ENCODE data around the gene TRAFD1. TPM values are rescaled to one million over a fixed set of nuclear protein-coding genes. Genes with fewer than 3 reads are reported as not detected.

TRAFD1 gene
- polyA plus RNA-seq, 1 donor from 2014 or later, result 75.6 TPM

DNA sequence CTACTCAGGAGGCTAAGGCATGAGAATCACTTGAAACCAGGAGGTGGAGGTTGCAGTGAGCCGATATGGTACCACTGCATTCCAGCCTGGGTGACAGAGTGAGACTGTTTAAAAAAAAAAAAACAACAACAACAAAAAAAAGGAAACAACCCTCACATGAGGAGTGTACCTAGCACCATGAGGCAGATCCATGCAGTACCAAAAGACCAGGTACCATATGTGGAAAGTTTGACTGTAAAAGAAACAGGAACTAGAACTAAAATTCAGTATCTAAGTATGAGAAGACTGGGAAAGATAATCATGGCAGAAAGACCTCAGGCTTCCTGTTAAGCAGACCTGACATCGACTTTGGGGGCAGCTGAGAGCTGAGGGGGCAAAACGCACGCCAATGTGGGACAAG lies 55.1 kb downstream of the TRAFD1 start:
- H3K79me2 ChIP-seq (replicated peaks; ENCODE audit: insufficient read depth, low read length), result no peaks in the 10 kb centered on the region
- no peak for TF ChIP-seq EZH2 (IDR thresholded peaks at IDR 0.05; ENCODE audit: borderline replicate concordance, insufficient read depth, low read length, poor library complexity, severe bottlenecking)
- no peak for TF ChIP-seq MXI1 (conservative IDR thresholded peaks at IDR 0.05; ENCODE audit: poor library complexity, severe bottlenecking)
- TF ChIP-seq TAF1 (IDR thresholded peaks at IDR 0.05; ENCODE audit: low read depth), result no peak
- no peak for TF ChIP-seq EP300 (conservative IDR thresholded peaks at IDR 0.05; ENCODE audit: poor library complexity, severe bottlenecking)
- TF ChIP-seq SMC3 (conservative IDR thresholded peaks at IDR 0.05; ENCODE audit: poor library complexity), result no peak
- TF ChIP-seq, protein P1, sequence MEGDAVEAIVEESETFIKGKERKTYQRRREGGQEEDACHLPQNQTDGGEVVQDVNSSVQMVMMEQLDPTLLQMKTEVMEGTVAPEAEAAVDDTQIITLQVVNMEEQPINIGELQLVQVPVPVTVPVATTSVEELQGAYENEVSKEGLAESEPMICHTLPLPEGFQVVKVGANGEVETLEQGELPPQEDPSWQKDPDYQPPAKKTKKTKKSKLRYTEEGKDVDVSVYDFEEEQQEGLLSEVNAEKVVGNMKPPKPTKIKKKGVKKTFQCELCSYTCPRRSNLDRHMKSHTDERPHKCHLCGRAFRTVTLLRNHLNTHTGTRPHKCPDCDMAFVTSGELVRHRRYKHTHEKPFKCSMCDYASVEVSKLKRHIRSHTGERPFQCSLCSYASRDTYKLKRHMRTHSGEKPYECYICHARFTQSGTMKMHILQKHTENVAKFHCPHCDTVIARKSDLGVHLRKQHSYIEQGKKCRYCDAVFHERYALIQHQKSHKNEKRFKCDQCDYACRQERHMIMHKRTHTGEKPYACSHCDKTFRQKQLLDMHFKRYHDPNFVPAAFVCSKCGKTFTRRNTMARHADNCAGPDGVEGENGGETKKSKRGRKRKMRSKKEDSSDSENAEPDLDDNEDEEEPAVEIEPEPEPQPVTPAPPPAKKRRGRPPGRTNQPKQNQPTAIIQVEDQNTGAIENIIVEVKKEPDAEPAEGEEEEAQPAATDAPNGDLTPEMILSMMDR (IDR thresholded peaks at IDR 0.05; ENCODE audit: poor library complexity, severe bottlenecking), result no peak
- TF ChIP-seq RAD21 (conservative IDR thresholded peaks at IDR 0.05), result no peak
- no peak for TF ChIP-seq POLR2AphosphoS5 (IDR thresholded peaks at IDR 0.05)
- TF ChIP-seq, protein P2, sequence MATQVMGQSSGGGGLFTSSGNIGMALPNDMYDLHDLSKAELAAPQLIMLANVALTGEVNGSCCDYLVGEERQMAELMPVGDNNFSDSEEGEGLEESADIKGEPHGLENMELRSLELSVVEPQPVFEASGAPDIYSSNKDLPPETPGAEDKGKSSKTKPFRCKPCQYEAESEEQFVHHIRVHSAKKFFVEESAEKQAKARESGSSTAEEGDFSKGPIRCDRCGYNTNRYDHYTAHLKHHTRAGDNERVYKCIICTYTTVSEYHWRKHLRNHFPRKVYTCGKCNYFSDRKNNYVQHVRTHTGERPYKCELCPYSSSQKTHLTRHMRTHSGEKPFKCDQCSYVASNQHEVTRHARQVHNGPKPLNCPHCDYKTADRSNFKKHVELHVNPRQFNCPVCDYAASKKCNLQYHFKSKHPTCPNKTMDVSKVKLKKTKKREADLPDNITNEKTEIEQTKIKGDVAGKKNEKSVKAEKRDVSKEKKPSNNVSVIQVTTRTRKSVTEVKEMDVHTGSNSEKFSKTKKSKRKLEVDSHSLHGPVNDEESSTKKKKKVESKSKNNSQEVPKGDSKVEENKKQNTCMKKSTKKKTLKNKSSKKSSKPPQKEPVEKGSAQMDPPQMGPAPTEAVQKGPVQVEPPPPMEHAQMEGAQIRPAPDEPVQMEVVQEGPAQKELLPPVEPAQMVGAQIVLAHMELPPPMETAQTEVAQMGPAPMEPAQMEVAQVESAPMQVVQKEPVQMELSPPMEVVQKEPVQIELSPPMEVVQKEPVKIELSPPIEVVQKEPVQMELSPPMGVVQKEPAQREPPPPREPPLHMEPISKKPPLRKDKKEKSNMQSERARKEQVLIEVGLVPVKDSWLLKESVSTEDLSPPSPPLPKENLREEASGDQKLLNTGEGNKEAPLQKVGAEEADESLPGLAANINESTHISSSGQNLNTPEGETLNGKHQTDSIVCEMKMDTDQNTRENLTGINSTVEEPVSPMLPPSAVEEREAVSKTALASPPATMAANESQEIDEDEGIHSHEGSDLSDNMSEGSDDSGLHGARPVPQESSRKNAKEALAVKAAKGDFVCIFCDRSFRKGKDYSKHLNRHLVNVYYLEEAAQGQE (IDR thresholded peaks at IDR 0.05; ENCODE audit: borderline replicate concordance), result no peak
- H3K9me3 ChIP-seq (ENCODE audit: low read length), result no peaks in the 10 kb centered on the region
- H3K4me3 ChIP-seq (ENCODE audit: low read length), result no peak overlapping the region
- H3K36me3 ChIP-seq (ENCODE audit: insufficient read depth, low read length), result peaks cover 6% of the 10 kb centered on the region
- H3K27ac ChIP-seq (ENCODE audit: low read length), result no peak overlapping the region
- H3K4me2 ChIP-seq (ENCODE audit: low read length), result no peak overlapping the region
- H3K9me2 ChIP-seq (ENCODE audit: insufficient read depth, low read length), result no peaks in the 10 kb centered on the region
- no peaks in the 10 kb centered on the region for H3F3A ChIP-seq (ENCODE audit: insufficient read depth, low read length, poor library complexity, severe bottlenecking)
- H3K9ac ChIP-seq (ENCODE audit: low read length), result no peak overlapping the region
- no peaks in the 10 kb centered on the region for H4K20me1 ChIP-seq (ENCODE audit: insufficient read depth)
- no peak overlapping the region for H2AFZ ChIP-seq (ENCODE audit: low read depth, low read length)
- no peaks in the 10 kb centered on the region for H3K27me3 ChIP-seq (ENCODE audit: insufficient read depth, low read depth, low read length)

DNA sequence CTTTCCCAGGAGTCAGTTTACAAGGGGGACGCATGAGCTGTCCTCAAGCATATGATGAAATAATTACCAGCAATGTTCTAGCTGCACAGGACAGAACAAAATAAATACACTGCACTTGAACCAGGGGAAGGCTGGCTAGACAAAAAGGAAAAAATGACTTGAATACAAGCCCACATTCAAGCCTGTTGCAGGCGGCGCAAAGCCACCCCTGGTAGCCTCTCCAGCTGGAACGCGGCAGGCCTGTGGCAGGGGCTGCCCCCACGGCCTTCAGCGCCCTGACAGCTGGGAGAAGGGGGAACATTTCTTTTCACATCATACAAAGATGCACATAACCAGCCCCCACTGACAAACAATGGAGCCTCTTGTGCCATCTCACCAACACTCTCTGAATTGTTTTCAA lies 57.1 kb downstream of the TRAFD1 start:
- Histone ChIP-seq H3K9me3 (ENCODE audit: low read length) (no peaks in the 10 kb centered on the region), H2AFZ (ENCODE audit: low read depth, low read length) (no peak overlapping the region), H3K4me2 (ENCODE audit: low read length) (no peak overlapping the region), H4K20me1 (ENCODE audit: insufficient read depth) (no peaks in the 10 kb centered on the region), H3K27ac (ENCODE audit: low read length) (no peak overlapping the region), H3K4me3 (ENCODE audit: low read length) (no peak overlapping the region), H3K9me2 (ENCODE audit: insufficient read depth, low read length) (no peaks in the 10 kb centered on the region), H3K36me3 (ENCODE audit: insufficient read depth, low read length) (peaks cover 6% of the 10 kb centered on the region), H3K79me2 (replicated peaks; ENCODE audit: insufficient read depth, low read length) (no peaks in the 10 kb centered on the region), H3K27me3 (ENCODE audit: insufficient read depth, low read depth, low read length) (no peaks in the 10 kb centered on the region), H3K9ac (ENCODE audit: low read length) (no peak overlapping the region), H3F3A (ENCODE audit: insufficient read depth, low read length, poor library complexity, severe bottlenecking) (no peaks in the 10 kb centered on the region)
- TF ChIP-seq EP300 (conservative IDR thresholded peaks at IDR 0.05; ENCODE audit: poor library complexity, severe bottlenecking) (no peak), SMC3 (conservative IDR thresholded peaks at IDR 0.05; ENCODE audit: poor library complexity) (no peak), POLR2AphosphoS5 (IDR thresholded peaks at IDR 0.05) (no peak), RAD21 (conservative IDR thresholded peaks at IDR 0.05) (no peak), TAF1 (IDR thresholded peaks at IDR 0.05; ENCODE audit: low read depth) (no peak), MXI1 (conservative IDR thresholded peaks at IDR 0.05; ENCODE audit: poor library complexity, severe bottlenecking) (no peak), EZH2 (IDR thresholded peaks at IDR 0.05; ENCODE audit: borderline replicate concordance, insufficient read depth, low read length, poor library complexity, severe bottlenecking) (no peak)
- TF ChIP-seq, protein P2 (IDR thresholded peaks at IDR 0.05; ENCODE audit: borderline replicate concordance), result no peak
- TF ChIP-seq, protein P1 (IDR thresholded peaks at IDR 0.05; ENCODE audit: poor library complexity, severe bottlenecking), result no peak
